GM23338 (cell line): ENCODE measurements around the gene DGKB. TPM values are rescaled to one million over a fixed set of nuclear protein-coding genes. Genes with fewer than 3 reads are reported as not detected.

Experiments used
- ATAC-seq: fragments of 200-7000 bp; cut with Tn5 transposase; 3 replicates; pipeline ENCODE4 v1.9.1; 2020
- DNase-seq: peaks from one replicate; pipeline ENCODE4 v3.0.0-alpha.2; 2015; ENCODE audit warnings: low spot score
- H2AFZ ChIP-seq: fragments of 200-600 bp; sonication (generic); 2 replicates; pipeline ENCODE4 v1.8.0; 2016; ENCODE audit warnings: antibody characterized with exemption, mild to moderate bottlenecking, moderate library complexity
- H3F3A ChIP-seq: fragments of 200-600 bp; sonication (generic); replicated peaks from 2 replicates; pipeline ENCODE4 v1.8.0; 2017; ENCODE audit warnings: antibody characterized with exemption, mixed run types, low read depth
- H3K27ac ChIP-seq: fragments of 200-600 bp; sonication (generic); 2 replicates; pipeline ENCODE4 v1.6.1; 2016; ENCODE audit warnings: low read depth
- H3K27me3 ChIP-seq: fragments of 200-600 bp; sonication (generic); 2 replicates; pipeline ENCODE4 v1.8.0; 2016; ENCODE audit warnings: mild to moderate bottlenecking, mixed run types, moderate library complexity; ENCODE audit not compliant: insufficient read depth
- H3K36me3 ChIP-seq: fragments of 200-600 bp; sonication (generic); 2 replicates; pipeline ENCODE4 v1.8.0; 2016; ENCODE audit warnings: mild to moderate bottlenecking; ENCODE audit not compliant: insufficient read depth
- H3K4me1 ChIP-seq: fragments of 200-600 bp; sonication (generic); 2 replicates; pipeline ENCODE4 v1.8.0; 2016; ENCODE audit warnings: mild to moderate bottlenecking, moderate library complexity; ENCODE audit not compliant: insufficient read depth
- H3K4me2 ChIP-seq: fragments of 200-600 bp; sonication (generic); 2 replicates; pipeline ENCODE4 v1.7.1; 2017; ENCODE audit warnings: mixed run types
- H3K4me3 ChIP-seq: fragments of 200-600 bp; sonication (generic); 2 replicates; pipeline ENCODE4 v1.6.1; 2016; ENCODE audit warnings: mixed run types
- H3K79me2 ChIP-seq: fragments of 200-600 bp; sonication (generic); replicated peaks from 2 replicates; pipeline ENCODE4 v1.8.0; 2017; ENCODE audit warnings: mild to moderate bottlenecking; ENCODE audit not compliant: insufficient read depth
- H3K9me2 ChIP-seq: fragments of 200-600 bp; sonication (generic); 2 replicates; pipeline ENCODE4 v1.8.0; 2017; ENCODE audit not compliant: insufficient read depth
- H4K20me1 ChIP-seq: fragments of 200-600 bp; sonication (generic); replicated peaks from 2 replicates; pipeline ENCODE4 v1.8.0; 2017; ENCODE audit warnings: mild to moderate bottlenecking; ENCODE audit not compliant: insufficient read depth
- H3K27ac Mint-ChIP-seq: 2 replicates; pipeline ENCODE4 v1.8.0; 2020; ENCODE audit warnings: inconsistent platforms, mild to moderate bottlenecking, moderate library complexity, mixed read lengths
- H3K27me3 Mint-ChIP-seq: 3 replicates; pipeline ENCODE4 v1.8.0; 2022; ENCODE audit warnings: low read depth, mild to moderate bottlenecking, moderate library complexity, mixed read lengths, inconsistent platforms; ENCODE audit not compliant: insufficient read depth, poor library complexity
- H3K36me3 Mint-ChIP-seq: 3 replicates; pipeline ENCODE4 v1.8.0; 2021; ENCODE audit warnings: low read depth, mild to moderate bottlenecking, inconsistent platforms, moderate library complexity, mixed read lengths
- H3K4me1 Mint-ChIP-seq: 3 replicates; pipeline ENCODE4 v1.8.0; 2020; ENCODE audit warnings: mild to moderate bottlenecking, inconsistent platforms, mixed read lengths
- H3K4me3 Mint-ChIP-seq: 3 replicates; pipeline ENCODE4 v1.8.0; 2021; ENCODE audit warnings: moderate library complexity, mild to moderate bottlenecking, inconsistent platforms, mixed read lengths
- H3K9me3 Mint-ChIP-seq: 3 replicates; pipeline ENCODE4 v1.8.0; 2020; ENCODE audit warnings: moderate library complexity, mild to moderate bottlenecking, inconsistent platforms, mixed read lengths
- CREB1 ChIP-seq: fragments of 250-450 bp; sonication (Bioruptor Pico); IDR thresholded peaks from 2 replicates; pipeline ENCODE4 v1.5.0; 2020; ENCODE audit warnings: low read depth, mild to moderate bottlenecking, moderate library complexity
- CTCF ChIP-seq, 2 experiments: fragments of 200-600 bp in 1 of 2; sonication (generic) in 1 of 2; conservative IDR thresholded peaks; 2 replicates each; pipeline versions ENCODE4 v1.5.1 to v1.6.1; 2016 to 2017; ENCODE audit warnings: antibody characterized with exemption in 2 of 2, low read depth in 2 of 2, mild to moderate bottlenecking in 2 of 2, moderate library complexity in 1 of 2
- EZH2 ChIP-seq: fragments of 200-600 bp; sonication (generic); IDR thresholded peaks from one replicate; pipeline ENCODE4 v1.8.0; 2017; ENCODE audit warnings: antibody characterized with exemption, mild to moderate bottlenecking, low read depth; ENCODE audit not compliant: unreplicated experiment
- JUNB ChIP-seq: IDR thresholded peaks from one replicate; pipeline ENCODE4 v1.6.1; 2016; ENCODE audit warnings: antibody characterized with exemption; ENCODE audit not compliant: unreplicated experiment
- NANOG ChIP-seq: IDR thresholded peaks from 2 replicates; pipeline ENCODE4 v1.6.1; 2016; ENCODE audit warnings: antibody characterized with exemption, borderline replicate concordance
- POLR2AphosphoS5 ChIP-seq: IDR thresholded peaks from 2 replicates; pipeline ENCODE4 v1.6.1; 2016; ENCODE audit warnings: antibody characterized with exemption, low read depth
- STAT1 ChIP-seq: IDR thresholded peaks from one replicate; pipeline ENCODE4 v1.6.1; 2016; ENCODE audit warnings: antibody characterized with exemption; ENCODE audit not compliant: unreplicated experiment
- ZNF331 ChIP-seq: fragments of 250-450 bp; sonication (Bioruptor Pico); IDR thresholded peaks from 2 replicates; pipeline ENCODE4 v1.5.0; 2020; ENCODE audit warnings: low read depth, mild to moderate bottlenecking, moderate library complexity
- ZNF462 ChIP-seq: fragments of 250-450 bp; sonication (Bioruptor Pico); IDR thresholded peaks from 2 replicates; pipeline ENCODE4 v1.5.0; 2020; ENCODE audit warnings: mild to moderate bottlenecking, moderate library complexity
- polyA plus RNA-seq: library from polyadenylated mRNA; unstranded; fragments of >200 nt; fragmentation: Nextera tagmentation; extraction: Ambion mirVana; gene quantifications from 2 replicates; pipeline ENCODE4 v1.2.1, GENCODE V29; 2016
- total RNA-seq: library from RNA; depleted of rRNA; stranded (reverse); fragments of >200 nt; shearing (Covaris generic); gene quantifications from 2 replicates; pipeline ENCODE4 v1.2.3, GENCODE V29; 2014

DGKB gene
- total and polyA plus RNA-seq, 2 experiments from 2014 or later: 4.8 to 11.5 TPM

GRCh38 chr7:14602851-14603250 lies 299.7 kb downstream of the DGKB start (continued):
- no peak for TF ChIP-seq CTCF (conservative IDR thresholded peaks at IDR 0.05; ENCODE audit: low read depth in 2 of 2)
- TF ChIP-seq CREB1 (CRISPR knock-in tag): no peak

- Mint-ChIP-seq H3K4me3 (no peak overlapping the region), H3K36me3 (no peaks in the 10 kb centered on the region)
- ATAC-seq: no peak
Measured at GRCh38 chr7:14600766-14601367, 301.7 kb downstream of the DGKB start.

More at GRCh38 chr7:14600766-14601367, 301.7 kb downstream of the DGKB start:
- DNase-seq: no peak
- Histone ChIP-seq H3K79me2 (no peaks in the 10 kb centered on the region), H3K9me2 (peaks cover 8% of the 10 kb centered on the region; the same call in 1 of the 2 replicates), H3K4me1 (no peaks in the 10 kb centered on the region), H3K36me3 (no peaks in the 10 kb centered on the region), H3K27me3 (no peaks in the 10 kb centered on the region), H3K4me3 (no peak overlapping the region), H3F3A (no peaks in the 10 kb centered on the region), H3K4me2 (no peak overlapping the region), H2AFZ (no peak overlapping the region), H4K20me1 (no peaks in the 10 kb centered on the region), H3K27ac (no peak overlapping the region)
- TF ChIP-seq STAT1: no peak
- TF ChIP-seq POLR2AphosphoS5: no peak
- TF ChIP-seq EZH2: no peak
- TF ChIP-seq CTCF (conservative IDR thresholded peaks at IDR 0.05; ENCODE audit: low read depth in 2 of 2): no peak
- no peak for TF ChIP-seq ZNF331 (CRISPR knock-in tag)
- no peak for TF ChIP-seq ZNF462
- TF ChIP-seq NANOG: no peak
- TF ChIP-seq JUNB: no peak
- Mint-ChIP-seq H3K9me3 (no peaks in the 10 kb centered on the region), H3K27ac (no peak overlapping the region), H3K4me1 (no peaks in the 10 kb centered on the region), H3K27me3 (no peaks in the 10 kb centered on the region)
